ENCODE data around the gene RLIM. TPM values are rescaled to one million over a fixed set of nuclear protein-coding genes. Genes with fewer than 3 reads are reported as not detected.
"Not testable (repeated sequence)": the region's sequence is repeated elsewhere in the genome, so short reads cannot be mapped to it uniquely, and the experiment has no call there.

Gene RLIM, protein sequence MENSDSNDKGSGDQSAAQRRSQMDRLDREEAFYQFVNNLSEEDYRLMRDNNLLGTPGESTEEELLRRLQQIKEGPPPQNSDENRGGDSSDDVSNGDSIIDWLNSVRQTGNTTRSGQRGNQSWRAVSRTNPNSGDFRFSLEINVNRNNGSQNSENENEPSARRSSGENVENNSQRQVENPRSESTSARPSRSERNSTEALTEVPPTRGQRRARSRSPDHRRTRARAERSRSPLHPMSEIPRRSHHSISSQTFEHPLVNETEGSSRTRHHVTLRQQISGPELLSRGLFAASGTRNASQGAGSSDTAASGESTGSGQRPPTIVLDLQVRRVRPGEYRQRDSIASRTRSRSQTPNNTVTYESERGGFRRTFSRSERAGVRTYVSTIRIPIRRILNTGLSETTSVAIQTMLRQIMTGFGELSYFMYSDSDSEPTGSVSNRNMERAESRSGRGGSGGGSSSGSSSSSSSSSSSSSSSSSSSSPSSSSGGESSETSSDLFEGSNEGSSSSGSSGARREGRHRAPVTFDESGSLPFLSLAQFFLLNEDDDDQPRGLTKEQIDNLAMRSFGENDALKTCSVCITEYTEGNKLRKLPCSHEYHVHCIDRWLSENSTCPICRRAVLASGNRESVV
- 25.3 TPM for total RNA-seq
- polyA plus RNA-seq = 10.3 TPM
- long read RNA-seq, donor 1 = 0 reads
- long read RNA-seq, donor 2, full-length matches to known transcripts = 12 of 12 reads
- long read RNA-seq, donor 2, partial matches to known transcripts = 0 of 12 reads
- long read RNA-seq, donor 2, other reads (novel, unspliced or antisense) = 0 of 12 reads
- long read RNA-seq, donor 3, full-length matches to known transcripts = 5 of 5 reads
- long read RNA-seq, donor 3, partial matches to known transcripts = 0 of 5 reads
- long read RNA-seq, donor 3, other reads (novel, unspliced or antisense) = 0 of 5 reads
- long read RNA-seq, donor 4, full-length matches to known transcripts = 4 of 4 reads
- long read RNA-seq, donor 4, partial matches to known transcripts = 0 of 4 reads
- long read RNA-seq, donor 4, other reads (novel, unspliced or antisense) = 0 of 4 reads
- long read RNA-seq, donor 5, full-length matches to known transcripts = 6 of 6 reads
- long read RNA-seq, donor 5, partial matches to known transcripts = 0 of 6 reads
- long read RNA-seq, donor 5, other reads (novel, unspliced or antisense) = 0 of 6 reads
- long read RNA-seq, donor 6, full-length matches to known transcripts = 5 of 5 reads
- long read RNA-seq, donor 6, partial matches to known transcripts = 0 of 5 reads
- long read RNA-seq, donor 6, other reads (novel, unspliced or antisense) = 0 of 5 reads
- long read RNA-seq, donor 7, full-length matches to known transcripts = 5 of 5 reads
- long read RNA-seq, donor 7, partial matches to known transcripts = 0 of 5 reads
- long read RNA-seq, donor 7, other reads (novel, unspliced or antisense) = 0 of 5 reads
- long read RNA-seq, donor 8, full-length matches to known transcripts = 4 of 4 reads
- long read RNA-seq, donor 8, partial matches to known transcripts = 0 of 4 reads
- long read RNA-seq, donor 8, other reads (novel, unspliced or antisense) = 0 of 4 reads
- long read RNA-seq, donor 9, full-length matches to known transcripts = 4 of 4 reads
- long read RNA-seq, donor 9, partial matches to known transcripts = 0 of 4 reads
- long read RNA-seq, donor 9, other reads (novel, unspliced or antisense) = 0 of 4 reads
- long read RNA-seq, donor 10, full-length matches to known transcripts = 3 of 3 reads
- long read RNA-seq, donor 10, partial matches to known transcripts = 0 of 3 reads
- long read RNA-seq, donor 10, other reads (novel, unspliced or antisense) = 0 of 3 reads

DNA sequence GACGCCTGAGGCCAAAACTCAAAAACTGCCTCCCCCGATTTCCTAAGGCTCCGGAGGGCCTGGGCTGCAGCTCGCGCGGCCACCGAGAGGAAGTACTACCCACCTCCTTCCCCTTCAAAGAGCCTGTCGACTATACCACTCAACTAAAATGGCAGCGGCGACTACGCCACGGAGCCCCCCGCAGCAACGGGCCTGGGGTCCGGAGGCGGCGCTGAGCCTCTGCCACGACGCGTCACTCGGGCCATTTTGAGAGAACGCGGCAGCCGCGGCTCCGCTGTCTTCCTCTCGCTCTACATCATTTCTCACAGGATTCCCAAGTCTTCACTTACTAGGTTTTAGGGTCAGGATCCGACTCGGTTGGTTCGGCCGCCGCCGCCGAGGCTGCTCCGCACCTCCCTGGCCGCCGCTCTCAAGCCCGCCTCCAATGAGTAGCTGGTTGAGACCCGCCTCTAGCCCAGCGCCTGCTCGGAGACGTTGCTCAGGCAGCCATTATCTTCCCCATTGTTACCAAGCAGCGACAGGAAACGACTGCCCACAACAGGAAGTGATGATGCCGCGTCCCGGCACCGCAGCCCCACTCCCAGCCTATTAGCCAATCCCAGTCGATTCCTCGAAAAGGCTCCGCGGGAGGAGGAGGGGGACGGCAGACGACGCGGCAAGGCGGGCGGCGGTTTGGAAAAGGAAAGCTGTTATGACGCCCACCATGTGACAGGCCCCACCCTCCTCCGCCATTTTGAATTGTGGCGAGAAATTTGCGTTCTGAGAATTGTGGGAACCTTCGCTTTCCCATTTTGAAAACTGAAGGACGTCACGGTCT is at the start of gene RLIM:
RLIM (minus strand) TSS at position 532 of the 817 bp plus-strand sequence. CDS start 18,647 bp downstream, outside the sequence.
- Histone ChIP-seq H3K9me3 (ENCODE audit: control insufficient read depth in 2 of 2, insufficient read depth in 1 of 2, low read length in 1 of 2) (no peaks in the 10 kb centered on the region), H3K36me3 (ENCODE audit: control insufficient read depth in 2 of 2, insufficient read depth in 2 of 2, low read length in 1 of 2) (peaks cover 0 to 3% of the 10 kb centered on the region in 2 donors), H3K4me1 (ENCODE audit: control insufficient read depth in 2 of 2, insufficient read depth in 2 of 2, low read length in 2 of 2) (no peaks in the 10 kb centered on the region), H3K4me3 (ENCODE audit: low read length in 2 of 2) (peak within 1 kb of the TSS; percentile 60 to 84), H3K27ac (ENCODE audit: low read depth in 1 of 2, low read length in 1 of 2) (peak within 1 kb of the TSS; percentile 96 to 99), H3K27me3 (ENCODE audit: control insufficient read depth in 2 of 2, insufficient read depth in 1 of 2, low read length in 1 of 2) (no peaks in the 10 kb centered on the region)
- under 1% methylated on average over 66 of the region's 66 CpGs for WGBS
- DNase-seq (ENCODE audit: low read depth in 6 of 9, low spot score in 9 of 9) = peak; percentile 59 to 95 (median 81)

DNA sequence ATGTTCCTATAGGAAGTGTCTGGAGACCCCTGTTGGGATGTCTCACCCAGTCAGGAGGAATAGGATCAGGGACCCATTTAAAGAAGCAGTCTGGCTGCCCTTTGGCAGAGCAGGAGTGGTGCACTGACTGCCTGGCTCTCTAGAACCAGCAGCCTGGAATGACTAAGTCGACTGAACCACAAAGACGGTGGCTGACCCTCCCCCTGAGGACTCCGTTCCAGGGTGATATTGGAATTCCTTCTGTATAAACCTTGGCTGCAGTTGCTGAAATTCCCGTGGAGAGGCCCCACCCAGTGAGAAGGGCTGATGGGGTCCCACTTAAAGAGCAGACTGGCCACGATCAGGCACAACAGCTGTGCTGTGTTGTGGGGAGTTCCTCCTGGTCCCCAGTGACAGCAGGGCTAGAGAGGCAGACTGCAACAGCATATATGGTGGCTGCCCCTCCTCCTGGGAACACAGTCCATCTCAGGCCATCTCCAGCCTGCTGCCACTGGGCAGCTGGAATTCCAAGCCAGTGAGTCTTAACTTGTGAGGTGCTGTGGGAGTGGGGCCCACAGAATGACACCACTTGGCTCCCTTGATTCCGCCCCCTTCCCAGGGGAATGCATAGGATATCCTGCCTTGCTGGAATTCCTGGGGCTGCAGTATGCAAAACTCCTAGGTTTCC is 41.8 kb upstream of the RLIM start:
- no peaks in the 10 kb centered on the region for H3K4me1 ChIP-seq (ENCODE audit: control insufficient read depth in 2 of 2, insufficient read depth in 2 of 2, low read length in 2 of 2)
- H3K36me3 ChIP-seq (ENCODE audit: control insufficient read depth in 2 of 2, insufficient read depth in 2 of 2, low read length in 1 of 2) = no peaks in the 10 kb centered on the region
- no peak for DNase-seq (ENCODE audit: low read depth in 6 of 9, low spot score in 9 of 9)
- no peaks in the 10 kb centered on the region for H3K27me3 ChIP-seq (ENCODE audit: control insufficient read depth in 2 of 2, insufficient read depth in 1 of 2, low read length in 1 of 2)
- H3K27ac ChIP-seq (ENCODE audit: low read depth in 1 of 2, low read length in 1 of 2) = no peak overlapping the region
- no peak overlapping the region for H3K4me3 ChIP-seq (ENCODE audit: low read length in 2 of 2)
- 90% methylated on average over 6 of the region's 6 CpGs for WGBS
- peaks cover 0 to 6% of the 10 kb centered on the region in 2 donors for H3K9me3 ChIP-seq (ENCODE audit: control insufficient read depth in 2 of 2, insufficient read depth in 1 of 2, low read length in 1 of 2)

DNA sequence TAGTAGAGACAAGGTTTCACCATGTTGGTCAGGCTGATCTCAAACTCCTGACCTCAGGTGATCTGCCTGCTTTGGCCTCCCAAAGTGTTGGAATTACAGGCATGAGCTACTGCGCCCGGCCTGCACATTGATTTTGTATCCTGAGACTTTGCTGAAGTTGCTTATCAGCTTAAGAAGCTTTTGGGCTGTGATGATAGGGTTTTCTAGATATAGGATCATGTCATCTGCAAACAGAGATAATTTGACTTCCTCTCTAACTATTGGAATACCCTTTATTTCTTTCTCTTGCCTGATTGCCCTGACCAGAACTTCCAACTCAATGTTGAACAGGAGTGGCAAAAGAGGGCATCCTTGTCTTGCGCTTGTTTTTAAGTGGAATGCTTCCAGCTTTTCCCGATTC is 40.5 kb upstream of the RLIM start:
- not testable (repeated sequence) for H3K36me3 ChIP-seq (ENCODE audit: control insufficient read depth in 2 of 2, insufficient read depth in 2 of 2, low read length in 1 of 2); H3K27ac ChIP-seq (ENCODE audit: low read depth in 1 of 2, low read length in 1 of 2); DNase-seq (ENCODE audit: low read depth in 6 of 9, low spot score in 9 of 9); H3K4me1 ChIP-seq (ENCODE audit: control insufficient read depth in 2 of 2, insufficient read depth in 2 of 2, low read length in 2 of 2); H3K4me3 ChIP-seq (ENCODE audit: low read length in 2 of 2); H3K27me3 ChIP-seq (ENCODE audit: control insufficient read depth in 2 of 2, insufficient read depth in 1 of 2, low read length in 1 of 2); H3K9me3 ChIP-seq (ENCODE audit: control insufficient read depth in 2 of 2, insufficient read depth in 1 of 2, low read length in 1 of 2)
- WGBS = 97% methylated on average over 4 of the region's 4 CpGs

DNA sequence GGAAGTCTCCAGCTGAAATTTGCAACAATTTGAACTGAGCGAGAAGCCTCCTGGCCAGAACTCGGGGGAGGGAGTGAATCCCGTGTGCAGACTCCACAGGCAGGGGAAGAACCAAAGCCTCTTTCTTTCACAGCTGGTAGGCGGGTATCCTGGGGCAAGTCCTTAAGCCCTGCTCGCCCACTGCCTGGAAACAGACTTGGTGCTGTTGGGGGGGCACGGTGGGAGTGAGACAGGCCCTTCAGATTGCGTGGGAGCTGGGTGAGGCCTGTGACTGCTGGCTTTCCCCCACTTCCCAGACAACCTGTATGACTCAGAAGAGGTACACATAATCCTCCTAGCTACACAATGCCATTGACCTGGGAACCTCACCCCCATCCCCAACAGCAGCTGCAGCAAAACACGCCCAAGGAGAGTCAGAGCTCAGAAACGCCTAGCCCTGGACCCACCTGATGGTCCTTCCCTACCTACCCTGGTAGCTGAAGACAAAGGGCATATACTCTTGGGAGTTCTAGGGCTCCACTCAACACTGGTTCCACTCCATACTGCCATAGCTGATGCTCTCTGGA is 22.4 kb upstream of the RLIM start:
- Histone ChIP-seq H3K4me3 (ENCODE audit: low read length in 2 of 2) (no peak overlapping the region), H3K27me3 (ENCODE audit: control insufficient read depth in 2 of 2, insufficient read depth in 1 of 2, low read length in 1 of 2) (no peaks in the 10 kb centered on the region), H3K36me3 (ENCODE audit: control insufficient read depth in 2 of 2, insufficient read depth in 2 of 2, low read length in 1 of 2) (no peaks in the 10 kb centered on the region), H3K9me3 (ENCODE audit: control insufficient read depth in 2 of 2, insufficient read depth in 1 of 2, low read length in 1 of 2) (no peaks in the 10 kb centered on the region), H3K4me1 (ENCODE audit: control insufficient read depth in 2 of 2, insufficient read depth in 2 of 2, low read length in 2 of 2) (no peaks in the 10 kb centered on the region), H3K27ac (ENCODE audit: low read depth in 1 of 2, low read length in 1 of 2) (no peak overlapping the region)
- no peak for DNase-seq (ENCODE audit: low read depth in 6 of 9, low spot score in 9 of 9)
- WGBS = 98% methylated on average over 9 of the region's 9 CpGs

DNA sequence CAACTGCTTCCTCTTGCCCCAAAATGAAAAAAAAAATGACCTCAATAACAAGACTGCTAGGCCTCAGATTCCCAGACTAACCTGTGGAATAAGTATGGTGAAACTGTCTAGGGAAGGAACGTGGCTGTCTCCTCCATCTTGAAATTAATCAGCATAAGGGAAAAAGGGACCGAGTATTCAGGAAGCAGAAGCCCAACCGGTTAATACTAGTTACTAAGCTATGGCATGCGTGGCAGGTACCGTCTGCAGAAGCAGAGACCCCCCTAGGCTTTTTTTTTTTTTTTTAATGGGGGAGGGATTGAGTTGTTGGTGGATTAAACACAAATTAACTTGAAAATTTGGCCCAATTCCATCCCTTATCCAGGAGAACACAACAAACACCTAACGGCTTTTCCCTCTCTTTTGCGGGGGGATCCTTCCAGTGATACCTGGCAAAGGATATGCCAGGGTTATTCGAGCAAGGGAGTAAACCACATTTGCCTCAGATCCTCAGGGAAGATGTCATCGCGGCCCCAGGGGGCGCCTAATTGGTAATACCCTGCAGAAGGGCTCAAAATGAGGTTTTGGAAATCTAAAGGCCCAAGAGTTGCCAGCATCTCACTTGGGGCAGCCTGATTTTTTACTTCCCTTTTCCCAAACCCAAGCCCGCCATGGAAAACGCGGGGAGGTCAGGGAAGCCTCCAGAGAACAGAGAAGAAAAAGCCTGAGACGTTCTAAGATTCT is 893 bp downstream of the RLIM start:
- Histone ChIP-seq H3K9me3 (ENCODE audit: control insufficient read depth in 2 of 2, insufficient read depth in 1 of 2, low read length in 1 of 2) (no peaks in the 10 kb centered on the region), H3K36me3 (ENCODE audit: control insufficient read depth in 2 of 2, insufficient read depth in 2 of 2, low read length in 1 of 2) (peaks cover 0 to 3% of the 10 kb centered on the region in 2 donors), H3K4me1 (ENCODE audit: control insufficient read depth in 2 of 2, insufficient read depth in 2 of 2, low read length in 2 of 2) (no peaks in the 10 kb centered on the region), H3K27me3 (ENCODE audit: control insufficient read depth in 2 of 2, insufficient read depth in 1 of 2, low read length in 1 of 2) (no peaks in the 10 kb centered on the region), H3K27ac (ENCODE audit: low read depth in 1 of 2, low read length in 1 of 2) (peak overlapping the region; percentile 96 to 99), H3K4me3 (ENCODE audit: low read length in 2 of 2) (peak overlapping the region; percentile 60 to 84)
- DNase-seq (ENCODE audit: low read depth in 6 of 9, low spot score in 9 of 9) = peak in 8 of 9 donors; percentile 3 to 48 (median 12)
- WGBS = under 1% methylated on average over 15 of the region's 15 CpGs

DNA sequence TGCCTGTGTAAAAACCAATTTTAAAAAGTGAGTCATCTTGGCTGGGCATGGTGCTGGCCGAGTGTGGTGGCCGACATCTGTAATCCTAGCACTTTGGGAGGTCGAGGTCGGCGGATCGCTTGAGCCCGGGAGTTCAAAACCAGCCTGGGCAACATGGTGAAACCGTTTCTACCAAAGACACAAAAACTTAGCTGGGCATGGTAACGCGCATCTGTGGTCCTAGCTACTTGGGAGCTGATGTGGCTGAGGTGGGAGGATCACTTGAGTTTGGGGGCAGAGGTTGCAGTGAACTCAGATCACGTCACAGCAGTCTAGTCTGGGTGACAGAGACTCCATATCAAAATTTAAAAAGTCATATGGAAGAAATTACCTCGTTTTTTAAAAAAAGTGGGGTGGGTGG is 7.6 kb downstream of the RLIM start:
- H3K27me3 ChIP-seq (ENCODE audit: control insufficient read depth in 2 of 2, insufficient read depth in 1 of 2, low read length in 1 of 2) = no peaks in the 10 kb centered on the region
- WGBS = 99% methylated on average over 12 of the region's 12 CpGs
- no peak overlapping the region for H3K4me3 ChIP-seq (ENCODE audit: low read length in 2 of 2)
- H3K9me3 ChIP-seq (ENCODE audit: control insufficient read depth in 2 of 2, insufficient read depth in 1 of 2, low read length in 1 of 2) = no peaks in the 10 kb centered on the region
- no peak for DNase-seq (ENCODE audit: low read depth in 6 of 9, low spot score in 9 of 9)
- peaks cover 0 to 5% of the 10 kb centered on the region in 2 donors for H3K36me3 ChIP-seq (ENCODE audit: control insufficient read depth in 2 of 2, insufficient read depth in 2 of 2, low read length in 1 of 2)
- no peak overlapping the region for H3K27ac ChIP-seq (ENCODE audit: low read depth in 1 of 2, low read length in 1 of 2)
- no peaks in the 10 kb centered on the region for H3K4me1 ChIP-seq (ENCODE audit: control insufficient read depth in 2 of 2, insufficient read depth in 2 of 2, low read length in 2 of 2)

DNA sequence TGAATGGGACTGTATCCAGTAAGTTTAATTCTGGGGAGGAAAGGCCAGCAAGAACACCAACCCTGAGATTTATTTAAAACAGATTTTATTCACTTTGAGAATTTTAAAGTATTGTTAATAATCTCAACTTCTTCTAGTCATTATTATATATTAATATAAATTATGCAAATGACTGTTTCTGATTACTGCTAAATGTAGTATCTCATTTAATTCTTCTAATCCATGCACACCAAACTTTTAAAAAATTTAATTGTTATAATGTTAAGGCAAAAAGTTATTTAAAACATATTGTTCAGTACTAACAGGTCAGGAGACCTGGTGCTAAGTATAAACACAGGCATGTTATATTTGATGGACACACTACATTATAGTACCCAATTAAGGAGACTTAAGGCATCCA is 8.1 kb downstream of the RLIM start:
- DNase-seq (ENCODE audit: low read depth in 6 of 9, low spot score in 9 of 9) = no peak
- H3K27ac ChIP-seq (ENCODE audit: low read depth in 1 of 2, low read length in 1 of 2) = no peak overlapping the region
- H3K4me3 ChIP-seq (ENCODE audit: low read length in 2 of 2) = no peak overlapping the region
- peaks cover 0 to 5% of the 10 kb centered on the region in 2 donors for H3K36me3 ChIP-seq (ENCODE audit: control insufficient read depth in 2 of 2, insufficient read depth in 2 of 2, low read length in 1 of 2)
- H3K4me1 ChIP-seq (ENCODE audit: control insufficient read depth in 2 of 2, insufficient read depth in 2 of 2, low read length in 2 of 2) = no peaks in the 10 kb centered on the region
- H3K9me3 ChIP-seq (ENCODE audit: control insufficient read depth in 2 of 2, insufficient read depth in 1 of 2, low read length in 1 of 2) = no peaks in the 10 kb centered on the region
- no peaks in the 10 kb centered on the region for H3K27me3 ChIP-seq (ENCODE audit: control insufficient read depth in 2 of 2, insufficient read depth in 1 of 2, low read length in 1 of 2)

Measured in thymus (tissue), 14 donors.